ENCODE data around the gene GRID2. TPM values are rescaled to one million over a fixed set of nuclear protein-coding genes. Genes with fewer than 3 reads are reported as not detected.

GRID2 gene
- total and polyA plus RNA-seq, 2 experiments from 2014 or later, result 0.12 TPM; not detected in 1

GRCh38 chr4:93217431-93217830, 913.7 kb downstream of the GRID2 start:
- Histone ChIP-seq H3K27me3 (no peaks in the 10 kb centered on the region), H3K9me3 (ENCODE audit: low read depth) (no peaks in the 10 kb centered on the region), H3K27ac (no peak overlapping the region), H3K4me3 (no peak overlapping the region), H3K4me1 (ENCODE audit: low read depth) (peaks cover 16% of the 10 kb centered on the region), H3K36me3 (no peaks in the 10 kb centered on the region)
- TF ChIP-seq CTCF (IDR thresholded peaks at IDR 0.05; ENCODE audit: low read depth, low read length), result no peak
- peak in 1 of 2 donors; percentile 27 for DNase-seq (ENCODE audit: low read depth in 1 of 2, low spot score in 1 of 2)

GRCh38 chr4:93221771-93222170, 918.0 kb downstream of the GRID2 start:
- Histone ChIP-seq H3K4me1 (ENCODE audit: low read depth) (peaks cover 11% of the 10 kb centered on the region), H3K4me3 (no peak overlapping the region), H3K27ac (no peak overlapping the region), H3K36me3 (no peaks in the 10 kb centered on the region), H3K27me3 (no peaks in the 10 kb centered on the region), H3K9me3 (ENCODE audit: low read depth) (no peaks in the 10 kb centered on the region)
- no peak for DNase-seq (ENCODE audit: low read depth in 1 of 2, low spot score in 1 of 2)
- no peak for TF ChIP-seq CTCF (IDR thresholded peaks at IDR 0.05; ENCODE audit: low read depth, low read length)

GRCh38 chr4:93228021-93228420, 924.3 kb downstream of the GRID2 start:
- Histone ChIP-seq H3K27ac (no peak overlapping the region), H3K4me1 (ENCODE audit: low read depth) (no peaks in the 10 kb centered on the region), H3K9me3 (ENCODE audit: low read depth) (no peaks in the 10 kb centered on the region), H3K36me3 (no peaks in the 10 kb centered on the region), H3K4me3 (no peak overlapping the region), H3K27me3 (no peaks in the 10 kb centered on the region)
- no peak for DNase-seq (ENCODE audit: low read depth in 1 of 2, low spot score in 1 of 2)
- no peak for TF ChIP-seq CTCF (IDR thresholded peaks at IDR 0.05; ENCODE audit: low read depth, low read length)

GRCh38 chr4:93232883-93233282, 929.1 kb downstream of the GRID2 start:
- H3K9me3 ChIP-seq (ENCODE audit: low read depth), result no peaks in the 10 kb centered on the region
- peak in 1 of 2 donors; percentile 13 for DNase-seq (ENCODE audit: low read depth in 1 of 2, low spot score in 1 of 2)
- H3K27ac ChIP-seq, result no peak overlapping the region
- H3K36me3 ChIP-seq, result no peaks in the 10 kb centered on the region
- H3K27me3 ChIP-seq, result no peaks in the 10 kb centered on the region
- no peak overlapping the region for H3K4me3 ChIP-seq
- no peaks in the 10 kb centered on the region for H3K4me1 ChIP-seq (ENCODE audit: low read depth)
- TF ChIP-seq CTCF (IDR thresholded peaks at IDR 0.05; ENCODE audit: low read depth, low read length), result no peak

DNA sequence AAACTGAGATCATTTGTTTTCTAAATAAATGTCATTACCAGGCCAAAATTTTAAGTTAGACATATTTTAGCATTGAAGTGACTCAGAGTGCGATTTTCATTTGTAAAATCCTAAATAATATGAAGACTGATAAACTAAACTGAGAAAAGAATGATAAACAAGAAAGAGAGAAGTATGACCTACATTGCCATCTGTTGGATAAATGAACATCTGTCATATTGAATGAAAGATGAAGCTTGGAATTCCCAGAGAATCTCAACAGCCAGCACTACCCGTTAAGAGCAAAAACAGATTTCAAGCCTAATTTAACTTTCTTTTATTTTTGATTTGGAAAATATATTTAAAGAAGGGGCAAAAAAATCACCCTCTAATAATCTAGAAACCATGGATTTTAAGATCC, 933.8 kb downstream of the GRID2 start:
- H3K4me3 ChIP-seq, result no peak overlapping the region
- TF ChIP-seq CTCF (IDR thresholded peaks at IDR 0.05; ENCODE audit: low read depth, low read length), result no peak
- no peaks in the 10 kb centered on the region for H3K27me3 ChIP-seq
- no peaks in the 10 kb centered on the region for H3K9me3 ChIP-seq (ENCODE audit: low read depth)
- no peaks in the 10 kb centered on the region for H3K36me3 ChIP-seq
- no peak for DNase-seq (ENCODE audit: low read depth in 1 of 2, low spot score in 1 of 2)
- H3K4me1 ChIP-seq (ENCODE audit: low read depth), result no peaks in the 10 kb centered on the region
- H3K27ac ChIP-seq, result no peak overlapping the region

GRCh38 chr4:93243262-93243661, 939.5 kb downstream of the GRID2 start:
- Histone ChIP-seq H3K36me3 (no peaks in the 10 kb centered on the region), H3K4me1 (ENCODE audit: low read depth) (no peaks in the 10 kb centered on the region), H3K4me3 (no peak overlapping the region), H3K27ac (no peak overlapping the region), H3K27me3 (no peaks in the 10 kb centered on the region), H3K9me3 (ENCODE audit: low read depth) (no peaks in the 10 kb centered on the region)
- DNase-seq (ENCODE audit: low read depth in 1 of 2, low spot score in 1 of 2), result no peak
- no peak for TF ChIP-seq CTCF (IDR thresholded peaks at IDR 0.05; ENCODE audit: low read depth, low read length)

All from cardiac muscle cell (in vitro differentiated cells and primary cell).